ENCODE data around the gene ANO2.

DNA sequence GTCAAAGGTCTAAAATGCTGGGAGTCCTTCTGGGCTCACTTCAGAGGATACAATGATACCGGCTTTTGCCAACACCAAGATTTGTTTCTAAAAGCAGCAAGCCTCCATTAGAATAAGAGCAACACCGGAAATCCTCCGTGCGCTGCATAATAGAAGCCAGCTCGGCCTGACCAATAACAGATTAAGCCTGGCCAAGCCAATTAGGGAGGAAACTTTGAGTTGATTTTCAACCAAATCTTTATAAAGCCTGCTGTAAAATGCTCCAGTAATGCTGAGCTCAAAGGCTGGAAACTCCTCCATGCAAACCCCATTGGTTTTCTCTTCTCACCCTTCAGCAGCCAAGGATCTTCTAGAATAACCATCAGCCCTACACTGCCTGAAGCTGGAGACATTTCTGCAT is 363.0 kb downstream of the ANO2 start:
- TF ChIP-seq GATA2 (IDR thresholded peaks at IDR 0.05; ENCODE audit: low read depth, low read length) (no peak), GATA3 (IDR thresholded peaks at IDR 0.05; ENCODE audit: low read depth, low read length) (no peak)
